Skeletal muscle tissue (tissue), 4 donors: ENCODE measurements around the gene FAM53B. TPM values are rescaled to one million over a fixed set of nuclear protein-coding genes. Genes with fewer than 3 reads are reported as not detected.
A peak's percentile ranks its signal among the peaks of the same experiment; 100 is the strongest.

ENCODE experiments used
- H3K27ac ChIP-seq: one replicate; pipeline ENCODE4 v1.7.0; 2013; ENCODE audit warnings: mild to moderate bottlenecking, low read depth, low read length, inconsistent platforms
- H3K27me3 ChIP-seq, 3 donors: one replicate each; pipeline ENCODE4 v1.7.0; 2013; ENCODE audit warnings: low read length in 3 of 3; ENCODE audit not compliant: control insufficient read depth in 3 of 3, insufficient read depth in 3 of 3
- H3K36me3 ChIP-seq, 3 donors: one replicate each; pipeline ENCODE4 v1.7.0; 2013; ENCODE audit warnings: low read length in 3 of 3; ENCODE audit not compliant: control insufficient read depth in 3 of 3, insufficient read depth in 3 of 3
- H3K4me1 ChIP-seq, 3 donors: one replicate each; pipeline ENCODE4 v1.7.0; 2013; ENCODE audit warnings: low read length in 3 of 3, mild to moderate bottlenecking in 3 of 3; ENCODE audit not compliant: control insufficient read depth in 3 of 3, insufficient read depth in 3 of 3
- H3K4me3 ChIP-seq, 3 donors: one replicate each; pipeline ENCODE4 v1.7.0; 2013; ENCODE audit warnings: low read length in 3 of 3
- H3K9ac ChIP-seq, 3 donors: one replicate each; pipeline ENCODE4 v1.7.0; 2013; ENCODE audit warnings: low read length in 3 of 3, mild to moderate bottlenecking in 3 of 3, moderate library complexity in 2 of 3, low read depth in 1 of 3
- H3K9me3 ChIP-seq, 3 donors: one replicate each; pipeline ENCODE4 v1.7.0; 2013; ENCODE audit warnings: low read length in 3 of 3; ENCODE audit not compliant: control insufficient read depth in 3 of 3
- total RNA-seq: library from RNA; depleted of rRNA; stranded (reverse); fragments of >200 nt; gene quantifications from one replicate; pipeline ENCODE4 v1.2.3, GENCODE V29; 2014
- donor health status: Osteomylitis.

FAM53B gene
- total RNA-seq, 1 donor from 2014 or later, result 32.4 TPM

DNA sequence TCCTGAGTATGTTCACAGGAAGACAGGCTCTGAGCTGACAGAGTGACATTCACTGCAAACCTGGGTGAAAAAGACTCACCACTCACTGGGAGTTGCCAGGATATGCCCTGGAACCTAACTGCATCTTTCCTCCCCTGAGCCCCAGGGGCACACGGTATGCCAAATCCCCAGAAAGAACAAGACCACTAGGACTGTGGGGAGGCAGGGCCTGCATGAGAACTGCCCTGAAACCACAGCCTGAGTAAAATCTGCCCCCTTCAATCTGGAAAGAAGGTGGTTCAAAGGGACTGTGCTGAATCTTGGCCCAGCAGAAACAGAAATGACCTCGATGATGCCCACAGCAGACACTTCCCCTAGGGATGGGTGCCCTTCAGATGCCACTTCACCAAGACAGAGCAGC lies 6.5 kb downstream of the FAM53B start:
- H3K36me3 ChIP-seq, result peaks cover 0 to 3% (median 0%) of the 10 kb centered on the region in 3 donors
- peak overlapping the region; percentile 2 to 83 (median 18) for H3K9ac ChIP-seq
- peak overlapping the region; percentile 69 for H3K27ac ChIP-seq
- H3K27me3 ChIP-seq, result no peaks in the 10 kb centered on the region
- no peak overlapping the region for H3K4me3 ChIP-seq
- peaks cover 98 to 99% (median 99%) of the 10 kb centered on the region in 3 donors for H3K4me1 ChIP-seq
- H3K9me3 ChIP-seq, result no peaks in the 10 kb centered on the region

DNA sequence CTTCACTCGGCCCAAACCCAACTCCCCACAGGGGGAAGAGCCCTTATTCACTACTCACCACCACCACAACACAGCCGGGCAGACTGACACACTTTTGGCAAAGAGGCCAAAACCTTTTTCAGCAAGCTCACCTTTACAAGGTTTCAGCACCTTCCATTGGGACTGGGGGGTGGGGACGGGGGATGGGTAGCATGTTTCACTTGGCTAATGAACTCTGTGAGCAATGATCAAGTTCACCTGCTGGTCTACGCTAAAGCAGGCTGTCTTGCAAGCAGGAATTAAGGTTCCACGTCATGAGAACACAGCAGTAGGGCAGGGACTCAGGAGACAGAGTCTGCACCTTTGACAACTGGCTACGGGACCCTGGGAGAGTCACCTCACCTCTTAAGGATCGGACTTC lies 7.0 kb downstream of the FAM53B start:
- peak overlapping the region in 1 of 3 donors; percentile 83 for H3K9ac ChIP-seq
- peaks cover 98 to 99% (median 99%) of the 10 kb centered on the region in 3 donors for H3K4me1 ChIP-seq
- H3K4me3 ChIP-seq, result peak overlapping the region; percentile 57 to 70 (median 60)
- peak overlapping the region; percentile 69 for H3K27ac ChIP-seq
- peaks cover 0 to 3% (median 0%) of the 10 kb centered on the region in 3 donors for H3K36me3 ChIP-seq
- H3K9me3 ChIP-seq, result no peaks in the 10 kb centered on the region
- H3K27me3 ChIP-seq, result no peaks in the 10 kb centered on the region

DNA sequence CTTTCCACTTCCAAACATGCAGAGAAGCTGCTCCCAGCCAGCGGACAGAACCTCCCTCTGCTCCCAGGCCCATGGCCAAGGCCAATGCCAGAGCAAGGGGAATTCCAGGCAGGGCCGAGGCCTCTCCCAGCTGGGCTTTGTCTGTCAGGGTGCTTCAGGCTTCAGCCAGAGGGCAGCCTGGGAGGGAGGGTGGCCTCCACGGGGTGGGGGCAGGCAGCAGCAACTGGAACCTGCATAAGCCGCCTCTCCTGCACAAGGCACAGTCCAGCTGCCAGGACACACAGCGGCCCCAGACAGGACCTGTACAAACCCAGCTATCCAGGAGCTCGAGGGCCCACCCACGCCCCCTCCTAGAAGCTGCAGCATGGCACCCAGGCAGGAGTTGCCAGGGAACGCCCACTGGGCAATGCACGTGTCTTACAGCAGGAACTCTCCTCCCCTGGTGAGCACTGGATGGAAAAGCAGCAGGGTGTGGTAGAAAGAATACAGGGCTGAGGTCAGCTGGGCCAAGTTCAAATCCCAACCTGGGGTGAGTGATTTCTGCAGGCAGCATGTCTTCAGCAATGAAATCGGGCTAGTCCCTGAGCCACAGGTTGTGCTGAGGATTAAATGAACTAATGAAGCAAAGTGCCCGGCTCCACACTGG lies 7.6 kb downstream of the FAM53B start:
- peak overlapping the region; percentile 57 to 70 (median 60) for H3K4me3 ChIP-seq
- peak overlapping the region; percentile 46 to 83 (median 77) for H3K9ac ChIP-seq
- H3K36me3 ChIP-seq, result peaks cover 0 to 3% (median 0%) of the 10 kb centered on the region in 3 donors

GRCh38 chr10:124735491-124736286 lies 8.5 kb downstream of the FAM53B start:
- Histone ChIP-seq H3K4me3 (peak overlapping the region; percentile 57 to 70 (median 60)), H3K9ac (peak overlapping the region; percentile 46 to 83 (median 77)), H3K27me3 (no peaks in the 10 kb centered on the region), H3K27ac (peak overlapping the region; percentile 69), H3K9me3 (no peaks in the 10 kb centered on the region), H3K4me1 (peaks cover 91 to 92% (median 92%) of the 10 kb centered on the region in 3 donors), H3K36me3 (peaks cover 0 to 3% (median 0%) of the 10 kb centered on the region in 3 donors)

More for the DNA sequence above, 7.6 kb downstream of the FAM53B start:
- no peaks in the 10 kb centered on the region for H3K9me3 ChIP-seq
- peaks cover 98 to 99% (median 98%) of the 10 kb centered on the region in 3 donors for H3K4me1 ChIP-seq
- peak overlapping the region; percentile 69 for H3K27ac ChIP-seq
- no peaks in the 10 kb centered on the region for H3K27me3 ChIP-seq

DNA sequence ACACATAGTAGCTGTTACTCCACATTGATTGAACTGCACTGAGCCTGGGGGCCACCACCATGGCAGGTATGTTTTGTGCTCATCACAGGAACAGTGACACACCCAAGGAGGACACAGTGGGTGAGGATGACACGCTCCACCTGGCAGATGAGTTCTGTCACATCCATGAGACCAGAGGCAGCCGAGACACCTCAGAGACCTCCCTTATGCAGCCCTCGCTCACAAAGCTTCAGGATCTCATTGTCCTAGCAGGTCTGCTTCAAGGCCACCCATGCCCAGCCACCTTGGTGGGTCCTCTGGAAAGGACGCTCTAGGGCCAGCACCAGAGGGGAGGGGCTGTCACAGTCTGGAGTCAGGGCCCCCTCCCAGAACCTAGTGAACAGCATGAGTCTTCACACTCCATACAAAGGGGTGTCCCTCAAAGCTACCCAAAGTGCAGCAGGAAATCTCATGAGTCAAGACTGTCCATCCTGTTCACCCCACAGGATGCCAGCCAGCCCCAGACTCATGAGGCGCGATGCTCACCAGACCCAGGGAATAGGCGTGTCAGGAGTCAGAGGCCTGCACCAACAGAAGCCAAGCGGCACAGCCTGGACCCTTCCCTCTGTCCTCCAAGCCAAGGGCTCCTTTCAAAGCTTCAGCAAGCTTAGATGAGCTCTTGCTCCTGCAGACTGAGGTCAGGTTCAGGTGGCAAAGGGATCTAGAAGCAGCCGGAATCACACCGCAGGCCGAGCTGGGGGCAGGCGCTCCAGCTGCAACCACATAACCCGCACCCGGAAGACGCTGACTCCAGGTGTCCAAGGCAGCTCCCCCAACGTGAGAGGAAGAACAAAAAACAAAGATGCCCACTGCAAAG lies 9.6 kb downstream of the FAM53B start:
- H3K36me3 ChIP-seq, result peaks cover 0 to 5% (median 0%) of the 10 kb centered on the region in 3 donors
- peak overlapping the region; percentile 14 to 83 (median 28) for H3K9ac ChIP-seq

DNA sequence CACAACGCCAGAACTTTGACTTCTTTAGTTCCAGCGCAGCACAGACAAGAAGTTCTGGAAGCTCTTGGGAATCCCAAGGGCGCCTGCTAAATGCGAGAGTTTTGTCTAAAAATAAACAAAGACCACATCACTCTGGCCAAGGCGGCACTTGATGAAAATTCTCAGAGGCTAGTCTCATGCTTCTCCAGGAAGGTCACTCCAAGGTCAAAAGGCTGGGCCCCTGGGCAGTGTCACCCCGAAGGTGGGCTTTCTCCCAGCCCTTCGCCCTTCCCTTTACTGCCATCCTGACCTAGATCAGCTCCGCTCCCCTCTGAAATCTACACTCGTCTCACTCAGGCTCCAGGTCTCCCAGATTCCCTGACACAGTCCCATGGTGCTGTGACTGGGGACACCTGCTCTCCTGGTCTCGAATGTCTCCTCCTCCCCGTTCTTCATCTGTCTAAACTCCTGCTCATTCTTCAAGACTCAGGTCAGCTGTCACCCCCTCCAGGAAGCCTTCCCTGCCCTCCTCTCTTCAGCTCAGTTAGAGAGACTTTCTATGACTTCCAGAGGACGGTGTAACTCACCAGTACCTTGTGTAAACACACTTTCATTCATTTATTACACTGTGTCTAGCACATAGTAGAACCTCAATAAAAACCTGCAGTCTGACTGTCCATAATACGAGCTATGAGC lies 10.5 kb downstream of the FAM53B start:
- H3K27ac ChIP-seq, result peak overlapping the region; percentile 92
- H3K9ac ChIP-seq, result peak overlapping the region; percentile 52 to 77 (median 70)
- peaks cover 0 to 5% (median 0%) of the 10 kb centered on the region in 3 donors for H3K36me3 ChIP-seq
- H3K4me1 ChIP-seq, result peaks cover 83 to 90% (median 88%) of the 10 kb centered on the region in 3 donors
- H3K27me3 ChIP-seq, result no peaks in the 10 kb centered on the region
- no peaks in the 10 kb centered on the region for H3K9me3 ChIP-seq
- peak overlapping the region; percentile 37 to 41 (median 39) for H3K4me3 ChIP-seq

More for the DNA sequence above, 9.6 kb downstream of the FAM53B start:
- Histone ChIP-seq H3K4me1 (peaks cover 83 to 90% (median 88%) of the 10 kb centered on the region in 3 donors), H3K9me3 (no peaks in the 10 kb centered on the region), H3K27me3 (no peaks in the 10 kb centered on the region), H3K27ac (peak overlapping the region; percentile 92), H3K4me3 (peak overlapping the region; percentile 12 to 22 (median 15))

GRCh38 chr10:124732931-124733570 lies 11.1 kb downstream of the FAM53B start:
- Histone ChIP-seq H3K4me1 (peaks cover 83 to 90% (median 89%) of the 10 kb centered on the region in 3 donors), H3K4me3 (peak overlapping the region; percentile 37 to 41 (median 39)), H3K27ac (peak overlapping the region; percentile 92), H3K9ac (peak overlapping the region; percentile 61 to 77 (median 70)), H3K36me3 (peaks cover 0 to 5% (median 0%) of the 10 kb centered on the region in 3 donors), H3K9me3 (no peaks in the 10 kb centered on the region), H3K27me3 (no peaks in the 10 kb centered on the region)

DNA sequence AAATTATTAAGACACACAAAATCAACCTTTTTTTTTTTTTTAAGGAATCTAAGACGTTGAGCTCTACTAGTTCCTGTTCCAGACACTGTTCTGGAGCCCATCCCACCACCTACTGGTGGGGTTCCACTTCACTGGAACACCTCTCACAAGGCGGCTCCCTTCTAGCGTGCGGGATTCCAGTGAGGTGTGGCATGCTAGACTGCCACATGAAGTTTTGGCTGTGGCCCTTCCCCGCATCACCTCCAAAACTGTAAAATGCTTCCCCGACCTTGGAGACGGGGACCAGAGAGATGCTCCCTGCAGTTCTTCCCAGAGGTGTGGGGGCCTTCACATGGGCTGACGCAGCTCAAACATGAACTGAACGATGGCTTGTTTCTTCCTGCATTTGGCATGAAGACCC lies 12.6 kb downstream of the FAM53B start:
- H3K9ac ChIP-seq, result peak overlapping the region in 2 of 3 donors; percentile 54 to 73
- H3K4me3 ChIP-seq, result no peak overlapping the region
- no peaks in the 10 kb centered on the region for H3K27me3 ChIP-seq
- no peak overlapping the region for H3K27ac ChIP-seq
- H3K9me3 ChIP-seq, result no peaks in the 10 kb centered on the region
- H3K36me3 ChIP-seq, result peaks cover 0 to 5% (median 0%) of the 10 kb centered on the region in 3 donors
- peaks cover 77 to 87% (median 85%) of the 10 kb centered on the region in 3 donors for H3K4me1 ChIP-seq
